Measurements from ENCODE around the gene SEMG1. TPM values are rescaled to one million over a fixed set of nuclear protein-coding genes. Genes with fewer than 3 reads are reported as not detected.

Gene SEMG1
- total RNA-seq, 1 experiment from 2014 or later = 2.1 TPM

GRCh38 chr20:45247865-45248264, 41.0 kb downstream of the SEMG1 start:
- Mint-ChIP-seq H3K36me3 (no peaks in the 10 kb centered on the region), H3K27me3 (ENCODE audit: low read depth) (peaks cover 18% of the 10 kb centered on the region), H3K27ac (no peak overlapping the region), H3K4me3 (no peak overlapping the region), H3K4me1 (no peaks in the 10 kb centered on the region), H3K9me3 (no peaks in the 10 kb centered on the region)
- ChIA-PET CTCF (no interaction called here), POLR2A (no interaction called here)
- DNase-seq (ENCODE audit: low spot score) = no peak
- ATAC-seq = no peak
- no peak for TF ChIP-seq ZNF281 (CRISPR knock-in tag; IDR thresholded peaks at IDR 0.05)
- TF ChIP-seq JUN (CRISPR knock-in tag; IDR thresholded peaks at IDR 0.05) = no peak
- TF ChIP-seq E2F4 (CRISPR knock-in tag; IDR thresholded peaks at IDR 0.05; ENCODE audit: borderline replicate concordance, low read depth) = no peak
- no peak for TF ChIP-seq RELA (CRISPR knock-in tag; IDR thresholded peaks at IDR 0.05; ENCODE audit: borderline replicate concordance)
- no peak for TF ChIP-seq CDX4 (CRISPR knock-in tag; IDR thresholded peaks at IDR 0.05; ENCODE audit: borderline replicate concordance)
- TF ChIP-seq ETV6 (CRISPR knock-in tag; IDR thresholded peaks at IDR 0.05) = no peak
- TF ChIP-seq PREB (CRISPR knock-in tag; IDR thresholded peaks at IDR 0.05; ENCODE audit: borderline replicate concordance) = no peak
- TF ChIP-seq MYBL2 (CRISPR knock-in tag; IDR thresholded peaks at IDR 0.05) = no peak
- no peak for TF ChIP-seq CBFB (CRISPR knock-in tag; IDR thresholded peaks at IDR 0.05; ENCODE audit: low read depth)
- TF ChIP-seq IRF2 (CRISPR knock-in tag; IDR thresholded peaks at IDR 0.05; ENCODE audit: borderline replicate concordance, low read depth) = no peak
- TF ChIP-seq ATF1 (CRISPR knock-in tag; IDR thresholded peaks at IDR 0.05) = no peak
- no peak for TF ChIP-seq NR3C1 (CRISPR knock-in tag; conservative IDR thresholded peaks at IDR 0.05; ENCODE audit: low read depth)
- TF ChIP-seq ZNF425 (CRISPR knock-in tag; conservative IDR thresholded peaks at IDR 0.05) = no peak

- H3K27ac Mint-ChIP-seq = no peak overlapping the region
- no peaks in the 10 kb centered on the region for H3K36me3 Mint-ChIP-seq
- H3K27me3 Mint-ChIP-seq (ENCODE audit: low read depth) = peaks cover 12% of the 10 kb centered on the region
- no peak for ATAC-seq
- no peak for DNase-seq (ENCODE audit: low spot score)
- ChIA-PET POLR2A (interaction anchor here (0.6 kb wide), 1 partner anchor 65 kb away, joined by 3 read pairs; no protein-coding TSS in a partner anchor), CTCF (no interaction called here)
- no peaks in the 10 kb centered on the region for H3K4me1 Mint-ChIP-seq
- H3K4me3 Mint-ChIP-seq = no peak overlapping the region
- no peaks in the 10 kb centered on the region for H3K9me3 Mint-ChIP-seq
- no peak for TF ChIP-seq OVOL2 (CRISPR knock-in tag; IDR thresholded peaks at IDR 0.05; ENCODE audit: borderline replicate concordance)
- no peak for TF ChIP-seq NR3C1 (CRISPR knock-in tag; conservative IDR thresholded peaks at IDR 0.05; ENCODE audit: low read depth)
- TF ChIP-seq ATF1 (CRISPR knock-in tag; IDR thresholded peaks at IDR 0.05) = no peak
- TF ChIP-seq NFYB (CRISPR knock-in tag; conservative IDR thresholded peaks at IDR 0.05; ENCODE audit: low read depth) = no peak
- no peak for TF ChIP-seq PREB (CRISPR knock-in tag; IDR thresholded peaks at IDR 0.05; ENCODE audit: borderline replicate concordance)
- TF ChIP-seq HMGXB4 (CRISPR knock-in tag; IDR thresholded peaks at IDR 0.05) = no peak
- no peak for TF ChIP-seq USF1 (CRISPR knock-in tag; IDR thresholded peaks at IDR 0.05)
- TF ChIP-seq ZNF263 (CRISPR knock-in tag; IDR thresholded peaks at IDR 0.05; ENCODE audit: low read depth) = no peak
- TF ChIP-seq TP53 (CRISPR knock-in tag; IDR thresholded peaks at IDR 0.05) = no peak
- no peak for TF ChIP-seq TEAD1 (CRISPR knock-in tag; IDR thresholded peaks at IDR 0.05)
- no peak for TF ChIP-seq MYBL2 (CRISPR knock-in tag; IDR thresholded peaks at IDR 0.05)
- TF ChIP-seq CREB1 (CRISPR knock-in tag; IDR thresholded peaks at IDR 0.05) = no peak
Observed at GRCh38 chr20:45248609-45249008, 41.8 kb downstream of the SEMG1 start.
